Activated naive CD8-positive, alpha-beta T cell treated with anti-CD3 and anti-CD28 coated beads, Interleukin-2, amount 50 U/mL, for 24 hours (primary cell): ENCODE data around the gene RAB27A.
"Not testable (repeated sequence)": the region's sequence is repeated elsewhere in the genome, so short reads cannot be mapped to it uniquely, and the experiment has no call there.

ENCODE experiments used
- ATAC-seq: fragments of 150-1000 bp; cut with Tn5 transposase; one replicate; pipeline ENCODE4 v1.10.0; 2021
- DNase-seq: peaks from one replicate; pipeline ENCODE4 v3.0.0; 2021
- H3K27ac Mint-ChIP-seq: one replicate; pipeline ENCODE4 v1.8.0; 2021; ENCODE audit warnings: mild to moderate bottlenecking, mixed read lengths
- H3K27me3 Mint-ChIP-seq: one replicate; pipeline ENCODE4 v1.8.0; 2021; ENCODE audit warnings: mixed read lengths
- H3K36me3 Mint-ChIP-seq: one replicate; pipeline ENCODE4 v1.8.0; 2021; ENCODE audit warnings: low read depth, mixed read lengths
- H3K4me1 Mint-ChIP-seq: one replicate; pipeline ENCODE4 v1.8.0; 2021; ENCODE audit warnings: mixed read lengths
- H3K4me3 Mint-ChIP-seq: one replicate; pipeline ENCODE4 v1.8.0; 2021; ENCODE audit warnings: mild to moderate bottlenecking, moderate library complexity, mixed read lengths
- H3K9me3 Mint-ChIP-seq: one replicate; pipeline ENCODE4 v1.8.0; 2021; ENCODE audit warnings: mixed read lengths

The RAB27A gene

DNA sequence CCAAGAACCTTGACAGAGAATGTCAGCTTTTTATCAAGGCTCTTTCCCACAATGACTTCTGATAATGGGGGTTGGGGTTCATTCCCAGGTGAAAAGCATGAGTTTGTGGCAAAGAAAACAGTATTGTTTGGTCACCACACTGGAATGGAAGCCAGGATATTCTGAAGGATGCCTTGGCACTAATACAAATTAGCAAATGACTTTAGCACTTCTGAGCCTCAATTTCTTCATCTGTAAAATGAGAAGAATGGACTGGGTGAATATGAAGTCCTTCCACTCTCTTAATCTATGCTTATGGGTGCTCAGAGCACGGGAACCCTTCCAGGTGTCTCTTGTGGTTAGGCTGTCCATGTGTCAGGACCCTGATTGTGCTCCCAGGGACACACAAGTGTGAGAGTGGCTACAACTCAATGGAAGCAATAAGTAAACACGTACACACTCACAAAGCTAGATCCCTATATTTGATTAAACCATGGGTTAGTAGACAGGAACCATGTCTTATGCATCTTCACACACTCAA is 21.4 kb downstream of the RAB27A start:
- Mint-ChIP-seq H3K27ac (peak overlapping the region; percentile 89), H3K36me3 (peaks cover 70% of the 10 kb centered on the region), H3K4me1 (peaks cover 79% of the 10 kb centered on the region), H3K9me3 (peaks cover 7% of the 10 kb centered on the region), H3K27me3 (no peaks in the 10 kb centered on the region), H3K4me3 (peak overlapping the region; percentile 65)
- DNase-seq (no peak), ATAC-seq (no peak)

DNA sequence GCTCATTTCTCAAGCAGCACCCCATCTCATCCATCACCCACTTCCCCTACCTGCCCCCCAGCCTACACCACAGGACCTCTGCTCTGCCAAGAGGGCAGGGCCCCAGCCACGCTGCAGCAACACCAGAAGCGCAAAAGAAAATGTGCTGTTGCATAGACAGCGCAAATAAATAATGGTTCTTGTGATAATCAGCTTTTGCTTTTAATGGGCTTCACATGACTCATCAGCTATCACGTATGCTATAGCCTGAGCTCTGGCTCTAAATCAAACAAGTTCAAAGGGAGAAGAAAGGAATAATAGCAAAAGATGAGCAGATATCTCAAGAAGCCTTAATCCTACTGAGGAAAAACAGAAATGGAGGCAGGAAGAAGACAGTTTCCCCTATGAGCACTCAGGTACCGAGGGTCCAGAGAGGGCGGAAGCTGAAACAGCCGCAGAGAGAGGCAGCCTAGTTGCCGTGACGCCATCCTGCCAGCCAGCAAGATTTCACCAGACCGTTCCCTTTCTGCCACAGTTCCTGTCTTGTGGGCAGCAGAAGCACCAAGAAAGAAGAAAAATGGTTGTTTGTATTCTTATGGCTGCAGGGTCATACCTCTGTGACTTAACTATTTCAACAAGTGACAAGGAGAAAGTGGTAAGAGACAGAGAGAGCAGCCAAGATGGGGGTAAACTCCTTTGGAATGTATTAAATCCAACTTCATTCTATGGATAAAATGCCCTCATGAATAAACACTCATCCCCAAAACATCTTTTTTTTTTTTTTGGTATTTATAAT is 22.0 kb downstream of the RAB27A start:
- peaks cover 74% of the 10 kb centered on the region for H3K36me3 Mint-ChIP-seq

GRCh38 chr15:55266547-55266946 is 23.1 kb downstream of the RAB27A start:
- Mint-ChIP-seq H3K36me3 (peaks cover 74% of the 10 kb centered on the region), H3K27ac (peak overlapping the region; percentile 89), H3K4me3 (peak overlapping the region; percentile 65), H3K9me3 (peaks cover 3% of the 10 kb centered on the region), H3K4me1 (peaks cover 65% of the 10 kb centered on the region), H3K27me3 (no peaks in the 10 kb centered on the region)
- DNase-seq (no peak), ATAC-seq (no peak)

More for the DNA sequence above, 22.0 kb downstream of the RAB27A start:
- H3K4me3 Mint-ChIP-seq = peak overlapping the region; percentile 65
- DNase-seq = peak; percentile 73
- H3K9me3 Mint-ChIP-seq = peaks cover 4% of the 10 kb centered on the region
- peak; percentile 96 for ATAC-seq
- H3K27me3 Mint-ChIP-seq = no peaks in the 10 kb centered on the region
- H3K4me1 Mint-ChIP-seq = peaks cover 74% of the 10 kb centered on the region
- peak overlapping the region; percentile 89 for H3K27ac Mint-ChIP-seq

DNA sequence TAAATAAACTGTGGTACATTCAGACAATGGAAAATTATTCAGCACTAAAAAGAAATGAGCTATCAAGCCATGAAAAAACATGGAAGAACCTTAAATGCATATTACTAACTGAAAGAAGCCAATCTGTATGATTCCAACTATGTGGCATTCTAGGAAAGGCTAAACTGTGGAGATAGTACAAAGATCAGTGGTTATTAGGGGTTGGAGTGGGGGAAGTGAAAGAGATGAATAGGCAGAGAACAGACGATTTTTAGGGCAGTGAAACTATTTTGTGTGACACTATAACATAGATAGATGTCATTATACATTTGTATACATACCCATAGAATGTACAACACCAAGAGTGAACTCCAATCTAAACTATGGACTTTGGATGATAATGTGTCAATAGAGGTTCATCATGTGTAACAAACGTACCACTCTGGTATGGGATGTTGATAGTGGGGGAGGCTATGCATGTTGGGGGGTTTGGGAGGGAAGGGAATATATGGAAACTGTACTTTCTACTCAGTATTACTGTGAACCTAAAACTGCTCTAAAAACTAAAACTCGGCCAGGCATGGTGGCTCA is 29.0 kb downstream of the RAB27A start:
- Mint-ChIP-seq H3K36me3 (peaks cover 67% of the 10 kb centered on the region), H3K9me3 (no peaks in the 10 kb centered on the region), H3K4me1 (peaks cover 47% of the 10 kb centered on the region), H3K4me3 (no peak overlapping the region), H3K27me3 (no peaks in the 10 kb centered on the region), H3K27ac (peak overlapping the region; percentile 24)
- DNase-seq (no peak), ATAC-seq (no peak)

GRCh38 chr15:55257938-55258337 is 31.7 kb downstream of the RAB27A start:
- peak overlapping the region; percentile 91 for H3K27ac Mint-ChIP-seq
- H3K4me3 Mint-ChIP-seq = no peak overlapping the region
- peak; percentile 33 for ATAC-seq
- H3K27me3 Mint-ChIP-seq = no peaks in the 10 kb centered on the region
- H3K36me3 Mint-ChIP-seq = peaks cover 49% of the 10 kb centered on the region
- DNase-seq = no peak
- peaks cover 64% of the 10 kb centered on the region for H3K4me1 Mint-ChIP-seq
- H3K9me3 Mint-ChIP-seq = no peaks in the 10 kb centered on the region

DNA sequence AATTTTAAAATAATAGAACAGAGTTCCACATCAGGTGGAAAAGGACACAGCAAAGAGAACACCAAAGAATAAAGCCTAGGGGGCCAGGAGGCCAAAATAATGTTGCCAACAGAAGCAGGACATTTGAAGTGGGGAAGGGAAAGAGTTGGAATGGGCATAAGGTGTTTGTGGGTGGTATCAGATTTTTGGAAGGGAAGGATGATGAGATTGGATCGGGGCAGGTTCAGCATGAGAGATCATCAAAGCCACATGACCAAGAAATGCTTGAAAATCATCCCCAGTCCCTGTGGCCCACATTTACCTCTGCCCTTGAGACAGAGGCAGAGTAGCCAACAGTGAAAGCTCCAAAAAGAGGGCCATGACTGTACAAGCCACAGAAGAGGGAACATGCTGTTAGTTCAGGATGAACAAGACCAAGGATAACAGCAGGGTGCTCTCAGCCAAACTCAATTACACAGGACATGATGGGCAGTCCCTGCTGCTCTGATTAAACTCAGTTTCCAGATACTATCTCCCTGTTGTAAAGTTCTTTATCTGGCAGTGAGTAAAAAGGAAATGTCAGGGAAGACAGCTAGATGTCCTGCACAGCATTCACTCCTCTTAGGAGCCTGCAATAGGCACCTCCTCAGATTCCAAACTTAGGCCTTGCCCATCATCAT is 32.5 kb downstream of the RAB27A start:
- Mint-ChIP-seq H3K4me1 (peaks cover 72% of the 10 kb centered on the region), H3K4me3 (no peak overlapping the region), H3K27ac (peak overlapping the region; percentile 91), H3K27me3 (no peaks in the 10 kb centered on the region), H3K36me3 (peaks cover 48% of the 10 kb centered on the region), H3K9me3 (no peaks in the 10 kb centered on the region)
- DNase-seq (no peak), ATAC-seq (no peak)

- DNase-seq = no peak
These were observed 33.2 kb downstream of the RAB27A start for GRCh38 chr15:55256281-55257011.

GRCh38 chr15:55255714-55256113 is 33.9 kb downstream of the RAB27A start:
- H3K27ac Mint-ChIP-seq = peak overlapping the region; percentile 91
- peaks cover 54% of the 10 kb centered on the region for H3K36me3 Mint-ChIP-seq
- peaks cover 85% of the 10 kb centered on the region for H3K4me1 Mint-ChIP-seq
- DNase-seq (no peak), ATAC-seq (no peak)
- no peaks in the 10 kb centered on the region for H3K9me3 Mint-ChIP-seq
- no peaks in the 10 kb centered on the region for H3K27me3 Mint-ChIP-seq
- peak overlapping the region; percentile 75 for H3K4me3 Mint-ChIP-seq

More at GRCh38 chr15:55256281-55257011, 33.2 kb downstream of the RAB27A start:
- Mint-ChIP-seq H3K36me3 (peaks cover 51% of the 10 kb centered on the region), H3K4me3 (peak overlapping the region; percentile 75), H3K4me1 (peaks cover 79% of the 10 kb centered on the region), H3K27ac (peak overlapping the region; percentile 91), H3K9me3 (no peaks in the 10 kb centered on the region), H3K27me3 (no peaks in the 10 kb centered on the region)
- ATAC-seq = peak; percentile 40

- H3K36me3 Mint-ChIP-seq = peaks cover 53% of the 10 kb centered on the region
- peak overlapping the region; percentile 75 for H3K4me3 Mint-ChIP-seq
- H3K27me3 Mint-ChIP-seq = no peaks in the 10 kb centered on the region
- H3K27ac Mint-ChIP-seq = peak overlapping the region; percentile 91
- DNase-seq = no peak
- ATAC-seq = no peak
- no peaks in the 10 kb centered on the region for H3K9me3 Mint-ChIP-seq
- peaks cover 84% of the 10 kb centered on the region for H3K4me1 Mint-ChIP-seq
These were observed 34.5 kb downstream of the RAB27A start for GRCh38 chr15:55254916-55255679.

GRCh38 chr15:55253580-55253979 is 36.0 kb downstream of the RAB27A start:
- H3K4me1 Mint-ChIP-seq = peaks cover 89% of the 10 kb centered on the region
- H3K9me3 Mint-ChIP-seq = no peaks in the 10 kb centered on the region
- H3K27ac Mint-ChIP-seq = peak overlapping the region; percentile 88
- no peak for DNase-seq
- ATAC-seq = peak; percentile 31
- no peaks in the 10 kb centered on the region for H3K27me3 Mint-ChIP-seq
- peaks cover 57% of the 10 kb centered on the region for H3K36me3 Mint-ChIP-seq
- peak overlapping the region; percentile 13 for H3K4me3 Mint-ChIP-seq

- H3K4me1 Mint-ChIP-seq = peaks cover 88% of the 10 kb centered on the region
- H3K27me3 Mint-ChIP-seq, ATAC-seq, H3K9me3 Mint-ChIP-seq, DNase-seq, H3K4me3 Mint-ChIP-seq: not testable (repeated sequence)
- H3K27ac Mint-ChIP-seq = peak overlapping the region; percentile 76
- peaks cover 57% of the 10 kb centered on the region for H3K36me3 Mint-ChIP-seq
These were observed 37.4 kb downstream of the RAB27A start for GRCh38 chr15:55252201-55252600.

DNA sequence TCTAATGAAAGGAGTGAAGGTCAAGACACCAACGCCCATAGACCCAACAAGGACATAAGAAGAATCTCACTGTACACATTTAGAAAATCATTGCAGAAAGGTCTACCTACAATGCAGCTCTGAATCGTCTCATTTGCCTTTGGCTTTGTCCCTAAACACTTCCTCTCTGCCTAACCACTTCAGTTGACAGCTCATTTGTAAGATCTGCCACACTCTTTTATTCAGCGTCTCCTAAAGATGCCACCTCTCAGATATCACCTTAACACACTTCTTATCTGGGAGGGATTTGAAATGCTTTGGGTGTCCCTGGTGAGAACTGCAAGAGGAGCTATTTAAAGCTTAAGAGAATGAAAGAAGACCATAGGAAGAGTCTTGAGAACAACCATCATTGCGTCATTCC is 38.7 kb downstream of the RAB27A start:
- peak overlapping the region; percentile 76 for H3K27ac Mint-ChIP-seq
- no peaks in the 10 kb centered on the region for H3K27me3 Mint-ChIP-seq
- peaks cover 59% of the 10 kb centered on the region for H3K36me3 Mint-ChIP-seq
- H3K4me1 Mint-ChIP-seq = peaks cover 88% of the 10 kb centered on the region
- no peak overlapping the region for H3K4me3 Mint-ChIP-seq
- DNase-seq (no peak), ATAC-seq (peak; percentile 37)
- no peaks in the 10 kb centered on the region for H3K9me3 Mint-ChIP-seq

GRCh38 chr15:55250392-55250791 is 39.2 kb downstream of the RAB27A start:
- H3K4me1 Mint-ChIP-seq = peaks cover 87% of the 10 kb centered on the region
- no peaks in the 10 kb centered on the region for H3K9me3 Mint-ChIP-seq
- H3K27ac Mint-ChIP-seq = peak overlapping the region; percentile 76
- no peak for ATAC-seq
- DNase-seq = no peak
- peaks cover 58% of the 10 kb centered on the region for H3K36me3 Mint-ChIP-seq
- H3K4me3 Mint-ChIP-seq = no peak overlapping the region
- no peaks in the 10 kb centered on the region for H3K27me3 Mint-ChIP-seq
